ENCODE results near the gene KCNN1. TPM values are rescaled to one million over a fixed set of nuclear protein-coding genes. Genes with fewer than 3 reads are reported as not detected.

KCNN1 gene
- total RNA-seq, 1 experiment from 2014 or later: 9.2 TPM

DNA sequence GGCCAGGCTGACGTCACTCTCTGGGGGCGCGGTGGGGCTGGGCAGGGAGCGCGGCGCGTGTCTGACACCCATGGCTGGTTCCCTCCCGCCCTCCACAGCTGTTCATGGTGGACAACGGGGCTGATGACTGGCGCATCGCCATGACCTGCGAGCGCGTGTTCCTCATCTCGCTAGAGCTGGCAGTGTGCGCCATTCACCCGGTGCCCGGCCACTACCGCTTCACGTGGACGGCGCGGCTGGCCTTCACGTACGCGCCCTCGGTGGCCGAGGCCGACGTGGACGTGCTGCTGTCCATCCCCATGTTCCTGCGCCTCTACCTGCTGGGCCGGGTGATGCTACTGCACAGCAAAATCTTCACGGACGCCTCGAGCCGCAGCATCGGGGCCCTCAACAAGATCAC lies 14.7 kb downstream of the KCNN1 start:
- Histone ChIP-seq H3K27ac (ENCODE audit: insufficient read length, low read depth, low read length) (no peak overlapping the region), H2AFZ (ENCODE audit: low read length) (no peak overlapping the region), H3T11ph (ENCODE audit: low read length) (no peak overlapping the region), H2BK120ac (ENCODE audit: low read depth, low read length, poor library complexity, severe bottlenecking) (no peak overlapping the region), H4K91ac (ENCODE audit: insufficient read length, low read depth, low read length) (no peak overlapping the region), H3K18ac (ENCODE audit: insufficient read length, low read depth, low read length) (no peak overlapping the region), H3K4ac (ENCODE audit: low read depth, low read length) (no peak overlapping the region), H2BK5ac (ENCODE audit: insufficient read length, low read length) (no peak overlapping the region), H2BK15ac (ENCODE audit: low read depth, low read length) (no peak overlapping the region), H3K9ac (ENCODE audit: extremely low read depth, insufficient read length, low read length) (no peak overlapping the region), H3K79me1 (ENCODE audit: insufficient read depth, low read depth, low read length, poor library complexity, severe bottlenecking) (no peaks in the 10 kb centered on the region), H3K4me2 (ENCODE audit: insufficient read depth, insufficient read length, low read length) (no peak overlapping the region), H2BK20ac (ENCODE audit: low read depth, low read length, poor library complexity, severe bottlenecking) (no peak overlapping the region), H3K14ac (ENCODE audit: insufficient read depth, low read length) (no peak overlapping the region; the same call in 1 of the 2 replicates), H3K23ac (ENCODE audit: insufficient read length, low read depth, low read length) (no peak overlapping the region), H3K23me2 (ENCODE audit: insufficient read length, low read depth, low read length, poor library complexity, severe bottlenecking) (no peaks in the 10 kb centered on the region), H4K5ac (ENCODE audit: insufficient read length, low read depth, low read length) (no peak overlapping the region), H4K20me1 (ENCODE audit: control insufficient read depth, insufficient read depth, insufficient read length) (no peaks in the 10 kb centered on the region), H2AK5ac (ENCODE audit: insufficient read length, low read length) (no peak overlapping the region), H3K27me3 (ENCODE audit: insufficient read depth, low read length) (no peaks in the 10 kb centered on the region), H3K56ac (ENCODE audit: insufficient read length, low read depth, low read length) (no peak overlapping the region), H3K9me3 (ENCODE audit: control insufficient read depth, low read depth, low read length) (no peaks in the 10 kb centered on the region), H4K8ac (replicated peaks; ENCODE audit: insufficient read length, low read depth, low read length) (no peak overlapping the region), H2BK12ac (ENCODE audit: insufficient read length, low read depth, low read length) (no peak overlapping the region), H3K4me1 (ENCODE audit: insufficient read depth, low read length) (no peaks in the 10 kb centered on the region), H3K79me2 (ENCODE audit: insufficient read depth, low read length) (no peaks in the 10 kb centered on the region)
- H3K27ac Mint-ChIP-seq: no peak overlapping the region
- no peak for DNase-seq
- no CpG with 5 or more reads among the region's 38 CpGs for WGBS (ENCODE audit: extremely low coverage, insufficient read length, low lambda C conversion rate)
- H3K27me3 Mint-ChIP-seq (ENCODE audit: low read depth): no peaks in the 10 kb centered on the region; the same call in 1 of the 2 replicates
- TF ChIP-seq, protein P1, sequence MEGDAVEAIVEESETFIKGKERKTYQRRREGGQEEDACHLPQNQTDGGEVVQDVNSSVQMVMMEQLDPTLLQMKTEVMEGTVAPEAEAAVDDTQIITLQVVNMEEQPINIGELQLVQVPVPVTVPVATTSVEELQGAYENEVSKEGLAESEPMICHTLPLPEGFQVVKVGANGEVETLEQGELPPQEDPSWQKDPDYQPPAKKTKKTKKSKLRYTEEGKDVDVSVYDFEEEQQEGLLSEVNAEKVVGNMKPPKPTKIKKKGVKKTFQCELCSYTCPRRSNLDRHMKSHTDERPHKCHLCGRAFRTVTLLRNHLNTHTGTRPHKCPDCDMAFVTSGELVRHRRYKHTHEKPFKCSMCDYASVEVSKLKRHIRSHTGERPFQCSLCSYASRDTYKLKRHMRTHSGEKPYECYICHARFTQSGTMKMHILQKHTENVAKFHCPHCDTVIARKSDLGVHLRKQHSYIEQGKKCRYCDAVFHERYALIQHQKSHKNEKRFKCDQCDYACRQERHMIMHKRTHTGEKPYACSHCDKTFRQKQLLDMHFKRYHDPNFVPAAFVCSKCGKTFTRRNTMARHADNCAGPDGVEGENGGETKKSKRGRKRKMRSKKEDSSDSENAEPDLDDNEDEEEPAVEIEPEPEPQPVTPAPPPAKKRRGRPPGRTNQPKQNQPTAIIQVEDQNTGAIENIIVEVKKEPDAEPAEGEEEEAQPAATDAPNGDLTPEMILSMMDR (conservative IDR thresholded peaks at IDR 0.05): no peak
- H3K4me1 Mint-ChIP-seq: peaks cover 3 to 13% of the 10 kb centered on the region in 2 experiments
- H3K36me3 Mint-ChIP-seq (ENCODE audit: insufficient read depth in 1 of 3, low read depth in 3 of 3): peaks cover 0 to 34% (median 16%) of the 10 kb centered on the region in 3 experiments; a peak in 4 of 7 replicates
- H3K9me3 Mint-ChIP-seq: no peaks in the 10 kb centered on the region
- no peak overlapping the region for H3K4me3 Mint-ChIP-seq

All from H9 (cell line).